OCI-M1 (cell line): ENCODE measurements around the gene NOVA2.

Experiments used
- DNase-seq: peaks from one replicate; lab custom pipeline; 2025; lab: John Stamatoyannopoulos, UW

NOVA2 gene

GRCh38 chr19:46000491-46001246 lies 27.0 kb upstream of the NOVA2 start:
- no peak for DNase-seq

GRCh38 chr19:45999653-46000121 lies 26.0 kb upstream of the NOVA2 start:
- DNase-seq = no peak

GRCh38 chr19:45998834-45999233 lies 25.2 kb upstream of the NOVA2 start:
- no peak for DNase-seq

GRCh38 chr19:45996933-45997332 lies 23.3 kb upstream of the NOVA2 start:
- DNase-seq = no peak

DNA sequence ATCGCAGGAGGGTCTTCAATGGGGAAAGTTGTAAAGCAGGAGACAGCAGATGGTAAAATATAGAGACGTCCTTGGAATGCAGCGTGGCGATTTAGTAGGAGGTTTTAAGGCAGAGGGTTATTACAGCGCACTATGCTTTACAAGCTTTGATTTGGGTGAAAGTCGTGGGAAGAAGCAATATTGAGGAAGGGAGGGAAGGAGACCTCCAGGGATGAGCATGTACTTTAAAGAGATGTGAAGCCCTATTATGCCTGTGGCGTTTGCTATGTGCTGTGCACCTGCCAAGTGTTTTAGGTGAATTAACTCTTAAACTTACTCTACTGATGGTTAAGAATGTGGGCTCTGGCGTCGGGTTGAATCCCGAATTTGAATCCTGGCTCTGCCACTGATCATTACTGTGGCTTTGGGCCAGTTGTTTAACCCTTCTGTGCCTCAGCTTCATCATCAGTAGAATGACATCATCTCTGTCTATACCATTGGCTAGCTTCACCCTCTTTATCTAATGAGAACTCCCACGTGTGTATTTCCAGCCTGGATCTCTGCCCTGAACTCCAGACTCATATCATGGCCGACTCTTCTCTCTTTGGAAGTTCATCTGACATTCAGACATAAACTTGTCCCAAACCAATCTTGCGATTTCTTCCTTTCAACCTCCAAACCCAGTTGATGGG lies 22.2 kb upstream of the NOVA2 start:
- peak; percentile 47 for DNase-seq

DNA sequence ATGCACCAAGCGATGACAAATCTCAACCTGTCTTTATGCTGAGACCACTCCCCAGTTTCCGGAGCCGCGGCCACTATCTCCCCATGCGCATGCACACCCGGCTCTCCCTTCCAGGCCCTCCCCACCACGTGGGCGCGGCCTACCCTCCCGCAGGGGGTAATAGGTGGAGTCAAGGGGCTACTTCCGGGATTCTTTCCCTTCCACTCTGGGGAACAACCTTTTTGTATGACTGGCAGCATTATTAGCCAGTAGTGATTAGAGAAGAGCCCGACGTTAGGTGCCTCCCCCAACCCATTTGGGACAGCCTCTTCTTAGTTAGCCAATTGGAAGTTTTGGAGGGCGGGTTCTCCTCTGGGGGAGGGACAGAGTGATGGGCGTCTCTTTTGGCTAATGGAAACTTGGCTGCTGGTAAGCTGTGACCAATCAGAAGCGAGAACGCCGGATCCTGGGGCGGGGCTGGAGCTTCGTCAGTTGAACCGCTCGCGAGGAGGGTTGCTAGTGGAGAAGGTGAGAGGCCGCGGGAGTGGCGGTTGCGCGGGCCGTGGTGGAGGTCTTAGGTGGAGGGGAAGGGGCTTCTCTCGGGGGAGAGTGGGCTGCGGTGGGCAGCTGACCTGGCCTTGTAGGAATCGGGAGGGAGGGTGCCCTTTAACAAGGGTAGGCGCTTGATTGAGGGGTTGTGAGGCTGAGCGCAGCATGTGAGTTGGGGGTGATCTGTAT lies 21.5 kb upstream of the NOVA2 start, which contains the start of gene CCDC61:
Gene CCDC61 (plus strand): TSS at position 470 of the 717 bp plus-strand sequence. CDS start 7,552 bp downstream, outside the sequence.
- peak; percentile 100 for DNase-seq

GRCh38 chr19:45994456-45994997 lies 20.9 kb upstream of the NOVA2 start:
- no peak for DNase-seq

DNA sequence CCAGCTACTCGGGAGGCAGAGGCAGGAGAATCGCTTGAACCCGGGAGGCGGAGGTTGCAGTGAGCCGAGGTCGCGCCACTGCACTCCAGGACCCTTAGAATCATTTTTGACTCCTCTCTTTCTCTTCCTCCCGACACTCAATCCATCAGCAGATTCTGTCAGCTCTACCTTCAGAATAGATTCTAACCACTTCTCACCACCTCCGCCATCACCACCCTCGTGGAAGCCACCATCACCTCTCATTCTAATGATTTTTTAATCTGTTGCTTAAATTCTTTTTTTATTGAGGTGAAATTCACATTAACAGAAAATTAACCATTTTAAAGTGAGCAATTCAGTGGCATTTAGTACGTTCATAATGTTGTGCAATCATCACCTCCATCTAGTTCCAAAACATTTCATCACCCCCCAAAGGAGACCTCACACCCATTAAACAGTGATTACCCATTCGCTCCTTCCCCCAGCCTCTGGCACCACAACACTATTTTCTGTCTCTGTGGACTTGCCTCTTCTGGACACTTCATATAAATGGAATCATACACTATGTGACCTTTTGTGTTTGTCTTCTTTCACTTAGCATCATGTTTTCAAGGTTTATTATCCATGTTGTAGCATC lies 16.6 kb upstream of the NOVA2 start:
- DNase-seq = no peak

DNA sequence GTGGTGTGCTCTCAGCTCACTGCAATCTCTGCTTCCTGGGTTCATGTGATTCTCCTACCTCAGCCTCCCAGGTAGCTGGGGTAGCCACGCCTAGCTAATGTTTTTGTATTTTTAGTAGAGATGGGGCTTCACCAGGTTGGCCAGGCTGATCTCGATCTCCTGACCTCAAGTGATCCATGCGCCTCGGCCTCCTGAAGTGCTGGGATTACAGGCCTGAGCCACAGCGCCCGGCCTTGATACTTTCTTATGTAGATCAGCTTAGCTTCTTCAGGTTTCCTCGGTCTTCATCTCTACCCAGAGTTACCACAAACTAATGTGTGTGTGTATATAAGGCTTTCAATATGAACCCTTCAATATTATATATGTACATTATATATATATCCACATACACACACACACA lies 11.7 kb upstream of the NOVA2 start:
- no peak for DNase-seq

GRCh38 chr19:45981350-45981749 lies 7.7 kb upstream of the NOVA2 start:
- no peak for DNase-seq

DNA sequence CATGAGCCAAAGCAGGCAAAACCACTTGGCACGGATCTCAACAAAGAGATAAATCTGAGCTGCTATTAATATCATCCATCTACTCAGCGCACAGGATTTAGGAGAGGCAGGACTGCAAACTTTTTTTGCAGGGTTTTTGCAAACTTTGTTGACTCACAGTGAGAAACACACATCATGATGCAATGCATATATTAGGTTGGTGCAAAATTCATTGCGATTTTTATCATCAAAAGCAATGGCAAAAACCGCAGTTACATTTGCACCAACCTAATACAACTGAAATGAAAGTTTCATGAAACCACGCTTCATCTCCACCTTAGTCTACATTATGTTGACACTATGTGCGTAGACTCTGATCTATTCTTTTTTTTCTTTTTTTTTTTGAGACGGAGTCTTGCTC lies 4.5 kb upstream of the NOVA2 start:
- DNase-seq = peak; percentile 19

GRCh38 chr19:45976178-45976577 lies 2.5 kb upstream of the NOVA2 start:
- no peak for DNase-seq

GRCh38 chr19:45975306-45976070 lies 1.8 kb upstream of the NOVA2 start:
- DNase-seq = no peak

GRCh38 chr19:45972947-45973540 lies 621 bp downstream of the NOVA2 start:
- no peak for DNase-seq

- DNase-seq = no peak
Observed at GRCh38 chr19:45972081-45972946, 1.4 kb downstream of the NOVA2 start.

- DNase-seq = no peak
Observed at GRCh38 chr19:45971260-45971902, 2.3 kb downstream of the NOVA2 start.

DNA sequence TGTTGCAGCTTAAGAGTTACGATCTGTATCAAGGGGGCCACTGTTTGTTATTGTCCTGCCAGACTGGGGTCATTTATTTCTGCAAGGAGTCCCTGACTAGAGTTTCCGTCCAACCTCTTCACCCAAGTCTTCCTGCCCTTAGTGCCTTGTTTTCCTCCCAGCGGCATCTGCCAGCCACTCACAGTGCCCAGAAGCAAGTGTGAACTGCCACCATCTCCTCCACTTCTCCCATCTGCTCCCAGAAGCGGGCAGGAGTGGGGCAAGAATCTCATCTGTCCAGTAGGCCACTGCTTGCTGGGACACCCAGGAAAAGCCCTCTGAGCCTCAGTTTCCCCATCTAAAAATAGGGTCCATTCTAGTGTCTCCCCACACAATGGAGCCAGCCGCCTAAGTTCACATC lies 4.0 kb downstream of the NOVA2 start:
- DNase-seq = no peak

DNA sequence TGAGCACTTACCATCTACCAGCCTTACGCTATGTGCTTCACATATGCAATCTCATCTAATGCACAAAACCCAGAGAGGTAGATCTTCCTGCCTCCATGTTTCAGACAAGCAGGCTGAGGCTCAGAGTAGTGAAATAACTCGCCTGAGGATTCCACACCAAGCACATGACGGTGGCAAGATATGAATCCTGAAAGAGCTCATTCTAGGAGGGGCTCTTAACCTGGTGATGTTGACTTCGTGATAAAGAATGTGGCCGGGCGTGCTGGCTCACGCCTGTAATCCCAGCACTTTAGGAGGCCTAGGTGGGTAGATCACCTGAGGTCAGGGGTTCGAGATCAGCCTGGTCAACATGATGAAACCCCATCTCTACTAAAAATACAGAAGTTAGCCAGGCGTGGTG lies 5.0 kb downstream of the NOVA2 start:
- no peak for DNase-seq

GRCh38 chr19:45967246-45967645 lies 6.4 kb downstream of the NOVA2 start:
- no peak for DNase-seq
